Neural cell (in vitro differentiated cells): ENCODE data around the gene NCLN. TPM values are rescaled to one million over a fixed set of nuclear protein-coding genes. Genes with fewer than 3 reads are reported as not detected.

Experiments used
- H2AFZ ChIP-seq: fragments of 200-600, 300-800 bp; sonication (generic), shearing (Covaris generic); 2 replicates; pipeline ENCODE4 v1.6.0; 2014; ENCODE audit warnings: low read depth, mild to moderate bottlenecking, antibody characterized with exemption, low read length, moderate library complexity
- H3F3A ChIP-seq: fragments of 200-600 bp; shearing (Covaris generic); 2 replicates; pipeline ENCODE4 v1.6.1; 2016; ENCODE audit warnings: mild to moderate bottlenecking, moderate library complexity, mixed read lengths, antibody characterized with exemption, low read length; ENCODE audit not compliant: insufficient read depth, poor library complexity, severe bottlenecking
- H3K27ac ChIP-seq: fragments of 200-600, 300-800 bp; sonication (generic), shearing (Covaris generic); 2 replicates; pipeline ENCODE4 v1.5.1; 2014; ENCODE audit warnings: mild to moderate bottlenecking, low read length, moderate library complexity
- H3K27me3 ChIP-seq: fragments of 300-800, 200-600 bp; sonication (generic), shearing (Covaris generic); 2 replicates; pipeline ENCODE4 v1.6.0; 2014; ENCODE audit warnings: mild to moderate bottlenecking, low read depth, low read length, moderate library complexity; ENCODE audit not compliant: insufficient read depth
- H3K36me3 ChIP-seq: fragments of 300-800, 200-600 bp; sonication (generic), shearing (Covaris generic); 2 replicates; pipeline ENCODE4 v1.5.1; 2014; ENCODE audit warnings: mild to moderate bottlenecking, antibody characterized with exemption, low read length, moderate library complexity; ENCODE audit not compliant: insufficient read depth
- H3K4me2 ChIP-seq: fragments of 300-800, 200-600 bp; sonication (generic), shearing (Covaris generic); 2 replicates; pipeline ENCODE4 v1.6.0; 2014; ENCODE audit warnings: mild to moderate bottlenecking, low read length
- H3K4me3 ChIP-seq: fragments of 300-800, 200-600 bp; sonication (generic), shearing (Covaris generic); 2 replicates; pipeline ENCODE4 v1.5.1; 2014; ENCODE audit warnings: mild to moderate bottlenecking, low read length, moderate library complexity
- H3K79me2 ChIP-seq: fragments of 200-600 bp; shearing (Covaris generic); replicated peaks from 2 replicates; pipeline ENCODE4 v1.6.0; 2014; ENCODE audit warnings: mild to moderate bottlenecking, low read length, moderate library complexity; ENCODE audit not compliant: insufficient read depth
- H3K9ac ChIP-seq: fragments of 300-800, 200-600 bp; sonication (generic), shearing (Covaris generic); 2 replicates; pipeline ENCODE4 v1.6.1; 2016; ENCODE audit warnings: mild to moderate bottlenecking, low read length, mixed read lengths
- H3K9me2 ChIP-seq: fragments of 200-600 bp; shearing (Covaris generic); 2 replicates; pipeline ENCODE4 v1.6.1; 2016; ENCODE audit warnings: mild to moderate bottlenecking, low read length, mixed read lengths; ENCODE audit not compliant: insufficient read depth
- H3K9me3 ChIP-seq: fragments of 200-600, 300-800 bp; sonication (generic), shearing (Covaris generic); 2 replicates; pipeline ENCODE4 v1.6.1; 2016; ENCODE audit warnings: mild to moderate bottlenecking, mixed run types, low read length, moderate library complexity, mixed read lengths
- H4K20me1 ChIP-seq: fragments of 200-600 bp; shearing (Covaris generic); 2 replicates; pipeline ENCODE4 v1.6.1; 2016; ENCODE audit warnings: mild to moderate bottlenecking, mixed run types; ENCODE audit not compliant: insufficient read depth
- CTCF ChIP-seq: fragments of 450-650 bp; IDR thresholded peaks from 2 replicates; pipeline ENCODE4 v1.5.1; 2014; ENCODE audit warnings: antibody characterized with exemption, mild to moderate bottlenecking, moderate library complexity; ENCODE audit not compliant: poor library complexity, severe bottlenecking
- EP300 ChIP-seq: fragments of 450-650 bp; conservative IDR thresholded peaks from 2 replicates; pipeline ENCODE4 v1.6.1; 2014; ENCODE audit warnings: antibody characterized with exemption, mild to moderate bottlenecking, moderate library complexity; ENCODE audit not compliant: poor library complexity, severe bottlenecking
- EZH2 ChIP-seq: fragments of 200-600, 300-800 bp; shearing (Covaris generic), sonication (generic); IDR thresholded peaks from 2 replicates; pipeline ENCODE4 v1.6.1; 2014; ENCODE audit warnings: antibody characterized with exemption, low read length, borderline replicate concordance, mild to moderate bottlenecking; ENCODE audit not compliant: insufficient read depth, poor library complexity, severe bottlenecking
- MXI1 ChIP-seq: fragments of 450-650 bp; conservative IDR thresholded peaks from 2 replicates; pipeline ENCODE4 v1.6.1; 2014; ENCODE audit warnings: antibody characterized with exemption, mild to moderate bottlenecking; ENCODE audit not compliant: poor library complexity, severe bottlenecking
- POLR2AphosphoS5 ChIP-seq: IDR thresholded peaks from 2 replicates; pipeline ENCODE4 v1.6.1; 2012
- RAD21 ChIP-seq: fragments of 450-650 bp; conservative IDR thresholded peaks from 2 replicates; pipeline ENCODE4 v1.6.1; 2014; ENCODE audit warnings: antibody characterized with exemption, mild to moderate bottlenecking, moderate library complexity
- REST ChIP-seq: IDR thresholded peaks from 2 replicates; pipeline ENCODE4 v1.6.1; 2012; ENCODE audit warnings: borderline replicate concordance
- SMC3 ChIP-seq: fragments of 450-650 bp; conservative IDR thresholded peaks from 2 replicates; pipeline ENCODE4 v1.6.1; 2014; ENCODE audit warnings: antibody characterized with exemption, mild to moderate bottlenecking, moderate library complexity; ENCODE audit not compliant: poor library complexity
- TAF1 ChIP-seq: IDR thresholded peaks from 2 replicates; pipeline ENCODE4 v1.6.1; 2012; ENCODE audit warnings: low read depth
- polyA plus RNA-seq: library from polyadenylated mRNA; depleted of rRNA; stranded (reverse); fragments of >200 nt; gene quantifications from 2 replicates; pipeline ENCODE4 v1.2.3, GENCODE V29; 2014

The NCLN gene
- polyA plus RNA-seq, 1 donor from 2014 or later = 23.5 TPM

- H3K9ac ChIP-seq = no peak overlapping the region
- peaks cover 9% of the 10 kb centered on the region for H3K79me2 ChIP-seq
- H3K27me3 ChIP-seq = no peaks in the 10 kb centered on the region
- H3K9me2 ChIP-seq = no peaks in the 10 kb centered on the region
- H4K20me1 ChIP-seq = no peaks in the 10 kb centered on the region
- no peak overlapping the region for H2AFZ ChIP-seq
- peaks cover 16% of the 10 kb centered on the region for H3K36me3 ChIP-seq
- H3K27ac ChIP-seq = no peak overlapping the region
- no peak overlapping the region for H3K4me3 ChIP-seq
- H3F3A ChIP-seq = no peaks in the 10 kb centered on the region
- no peaks in the 10 kb centered on the region for H3K9me3 ChIP-seq
- H3K4me2 ChIP-seq = no peak overlapping the region
- TF ChIP-seq REST (no peak), TAF1 (no peak), EZH2 (no peak), MXI1 (no peak), EP300 (no peak), POLR2AphosphoS5 (no peak), CTCF (no peak), RAD21 (no peak), SMC3 (no peak)
Observed at GRCh38 chr19:3253270-3253669, 67.5 kb downstream of the NCLN start.

GRCh38 chr19:3254520-3254919, 68.8 kb downstream of the NCLN start:
- Histone ChIP-seq H3K36me3 (peaks cover 16% of the 10 kb centered on the region), H3K27ac (no peak overlapping the region), H3F3A (no peaks in the 10 kb centered on the region), H3K4me2 (no peak overlapping the region), H3K4me3 (no peak overlapping the region), H3K79me2 (peaks cover 16% of the 10 kb centered on the region), H4K20me1 (no peaks in the 10 kb centered on the region), H3K9me3 (no peaks in the 10 kb centered on the region), H2AFZ (no peak overlapping the region), H3K27me3 (no peaks in the 10 kb centered on the region), H3K9me2 (no peaks in the 10 kb centered on the region), H3K9ac (no peak overlapping the region)
- no peak for TF ChIP-seq REST
